ENCODE measurements around the gene PCDHB16.
"Not testable (repeated sequence)": the region's sequence is repeated elsewhere in the genome, so short reads cannot be mapped to it uniquely, and the experiment has no call there.

PCDHB16 gene

DNA sequence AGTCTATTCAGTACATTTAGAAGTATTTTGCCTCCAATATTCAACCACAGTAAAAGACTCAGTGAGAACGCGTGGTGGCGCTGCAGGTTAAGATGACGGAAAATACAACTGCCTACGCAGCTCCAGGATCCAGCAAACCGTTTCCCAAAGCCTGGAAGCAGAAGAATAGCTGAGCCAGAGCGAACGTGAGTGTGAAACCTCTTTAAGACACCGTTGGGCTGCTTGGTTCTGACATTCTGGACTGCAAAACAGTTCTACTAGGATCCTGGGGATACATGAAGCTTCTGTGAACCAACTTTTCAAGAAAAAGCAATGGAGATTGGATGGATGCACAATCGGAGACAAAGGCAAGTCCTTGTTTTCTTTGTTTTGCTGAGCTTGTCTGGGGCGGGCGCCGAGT, at the start of gene PCDHB16:
TSS of gene PCDHB16 (plus strand) at position 140 of the 400 bp plus-strand sequence. CDS start at position 313, 173 bp downstream.
- no peak for DNase-seq (ENCODE audit: low read depth in 2 of 2)

- no peak for DNase-seq (ENCODE audit: low read depth in 2 of 2)
Measured at GRCh38 chr5:141135030-141135717, 47.0 kb upstream of the PCDHB16 start, which contains the start of gene PCDHB5. PCDHB5 (plus strand) TSS chr5:141135206; CDS start chr5:141135435, 229 bp downstream.

GRCh38 chr5:141135718-141136266, 46.4 kb upstream of the PCDHB16 start:
- DNase-seq (ENCODE audit: low read depth in 2 of 2), result no peak

DNA sequence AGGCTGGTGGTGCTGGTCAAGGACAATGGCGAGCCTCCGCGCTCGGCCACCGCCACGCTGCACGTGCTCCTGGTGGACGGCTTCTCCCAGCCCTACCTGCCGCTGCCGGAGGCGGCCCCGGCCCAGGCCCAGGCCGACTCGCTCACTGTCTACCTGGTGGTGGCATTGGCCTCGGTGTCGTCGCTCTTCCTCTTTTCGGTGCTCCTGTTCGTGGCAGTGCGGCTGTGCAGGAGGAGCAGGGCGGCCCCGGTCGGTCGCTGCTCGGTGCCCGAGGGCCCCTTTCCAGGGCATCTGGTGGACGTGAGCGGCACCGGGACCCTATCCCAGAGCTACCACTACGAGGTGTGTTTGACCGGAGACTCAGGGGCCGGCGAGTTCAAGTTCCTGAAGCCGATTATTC, 44.8 kb upstream of the PCDHB16 start:
- DNase-seq (ENCODE audit: low read depth in 2 of 2), result not testable (repeated sequence)

- no peak for DNase-seq (ENCODE audit: low read depth in 2 of 2)
Measured at GRCh38 chr5:141149812-141150211, 32.4 kb upstream of the PCDHB16 start, which contains the start of gene PCDHB6. PCDHB6 (plus strand) TSS chr5:141150057; CDS start chr5:141150258, 201 bp downstream.

GRCh38 chr5:141150224-141150992, 31.8 kb upstream of the PCDHB16 start:
- no peak for DNase-seq (ENCODE audit: low read depth in 2 of 2)

GRCh38 chr5:141150993-141151325, 31.2 kb upstream of the PCDHB16 start:
- no peak for DNase-seq (ENCODE audit: low read depth in 2 of 2)

DNA sequence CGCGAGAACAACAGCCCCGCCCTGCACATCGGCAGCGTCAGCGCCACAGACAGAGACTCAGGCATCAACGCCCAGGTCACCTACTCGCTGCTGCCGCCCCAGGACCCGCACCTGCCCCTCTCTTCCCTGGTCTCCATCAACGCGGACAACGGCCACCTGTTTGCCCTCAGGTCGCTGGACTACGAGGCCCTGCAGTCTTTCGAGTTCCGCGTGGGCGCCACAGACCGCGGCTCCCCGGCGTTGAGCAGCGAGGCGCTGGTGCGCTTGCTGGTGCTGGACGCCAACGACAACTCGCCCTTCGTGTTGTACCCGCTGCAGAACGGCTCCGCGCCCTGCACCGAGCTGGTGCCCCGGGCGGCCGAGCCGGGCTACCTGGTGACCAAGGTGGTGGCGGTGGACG, 30.6 kb upstream of the PCDHB16 start:
- DNase-seq (ENCODE audit: low read depth in 2 of 2), result not testable (repeated sequence)

DNA sequence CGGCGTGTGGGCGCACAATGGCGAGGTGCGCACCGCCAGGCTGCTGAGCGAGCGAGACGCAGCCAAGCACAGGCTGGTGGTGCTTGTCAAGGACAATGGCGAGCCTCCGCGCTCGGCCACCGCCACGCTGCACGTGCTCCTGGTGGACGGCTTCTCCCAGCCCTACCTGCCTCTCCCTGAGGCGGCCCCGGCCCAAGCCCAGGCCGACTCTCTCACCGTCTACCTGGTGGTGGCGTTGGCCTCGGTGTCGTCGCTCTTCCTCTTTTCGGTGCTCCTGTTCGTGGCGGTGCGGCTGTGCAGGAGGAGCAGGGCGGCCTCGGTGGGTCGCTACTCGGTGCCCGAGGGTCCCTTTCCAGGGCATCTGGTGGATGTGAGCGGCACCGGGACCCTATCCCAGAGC, 30.1 kb upstream of the PCDHB16 start:
- DNase-seq (ENCODE audit: low read depth in 2 of 2), result not testable (repeated sequence)

DNA sequence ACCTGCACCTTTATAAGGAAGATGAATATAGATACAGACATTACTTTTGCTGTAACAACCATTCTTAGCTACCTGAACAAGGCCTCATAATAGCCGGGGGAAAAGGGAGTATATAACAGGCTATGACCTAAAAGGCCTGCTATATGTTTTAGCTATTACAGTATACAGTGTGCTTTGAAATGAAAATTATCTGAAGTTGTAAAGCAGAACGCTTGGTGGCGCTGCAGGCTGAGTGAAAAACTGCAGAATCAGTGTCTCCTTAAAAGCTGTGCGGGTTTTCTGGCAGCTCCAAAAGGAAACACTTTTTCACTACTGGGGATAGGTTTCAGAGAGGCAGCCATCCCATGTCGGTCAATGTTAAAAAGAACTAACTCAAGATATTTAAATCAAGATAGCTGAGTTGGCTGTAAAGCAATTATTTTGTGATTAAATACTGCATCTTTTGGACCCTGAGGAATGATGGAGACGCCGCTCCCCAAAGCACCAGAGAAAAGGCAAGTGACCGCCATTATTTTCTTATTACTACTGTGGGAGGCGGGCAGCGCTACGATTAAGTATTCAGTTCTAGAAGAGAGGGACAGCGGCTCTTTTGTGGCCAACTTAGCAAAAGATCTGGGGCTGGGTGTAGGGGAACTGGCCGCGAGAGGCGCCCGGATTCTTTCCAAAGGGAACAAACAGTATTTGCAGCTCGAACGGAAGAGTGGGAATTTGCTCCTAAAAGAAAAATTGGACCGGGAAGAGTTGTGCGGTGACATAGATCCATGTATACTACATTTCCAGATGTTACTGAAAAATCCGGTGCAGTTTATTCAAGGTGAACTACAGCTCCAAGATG, 26.4 kb upstream of the PCDHB16 start:
- no peak for DNase-seq (ENCODE audit: low read depth in 2 of 2)

GRCh38 chr5:141157356-141157755, 24.8 kb upstream of the PCDHB16 start:
- not testable (repeated sequence) for DNase-seq (ENCODE audit: low read depth in 2 of 2)

DNA sequence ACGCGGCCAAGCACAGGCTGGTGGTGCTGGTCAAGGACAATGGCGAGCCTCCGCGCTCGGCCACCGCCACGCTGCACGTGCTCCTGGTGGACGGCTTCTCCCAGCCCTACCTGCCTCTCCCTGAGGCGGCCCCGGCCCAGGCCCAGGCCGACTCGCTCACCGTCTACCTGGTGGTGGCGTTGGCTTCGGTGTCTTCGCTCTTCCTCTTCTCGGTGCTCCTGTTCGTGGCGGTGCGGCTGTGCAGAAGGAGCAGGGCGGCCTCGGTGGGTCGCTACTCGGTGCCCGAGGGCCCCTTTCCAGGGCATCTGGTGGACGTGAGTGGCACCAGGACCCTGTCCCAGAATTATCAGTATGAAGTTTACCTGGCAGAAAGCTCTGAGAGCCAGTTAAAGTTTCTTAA, 24.3 kb upstream of the PCDHB16 start:
- DNase-seq (ENCODE audit: low read depth in 2 of 2), result not testable (repeated sequence)

DNA sequence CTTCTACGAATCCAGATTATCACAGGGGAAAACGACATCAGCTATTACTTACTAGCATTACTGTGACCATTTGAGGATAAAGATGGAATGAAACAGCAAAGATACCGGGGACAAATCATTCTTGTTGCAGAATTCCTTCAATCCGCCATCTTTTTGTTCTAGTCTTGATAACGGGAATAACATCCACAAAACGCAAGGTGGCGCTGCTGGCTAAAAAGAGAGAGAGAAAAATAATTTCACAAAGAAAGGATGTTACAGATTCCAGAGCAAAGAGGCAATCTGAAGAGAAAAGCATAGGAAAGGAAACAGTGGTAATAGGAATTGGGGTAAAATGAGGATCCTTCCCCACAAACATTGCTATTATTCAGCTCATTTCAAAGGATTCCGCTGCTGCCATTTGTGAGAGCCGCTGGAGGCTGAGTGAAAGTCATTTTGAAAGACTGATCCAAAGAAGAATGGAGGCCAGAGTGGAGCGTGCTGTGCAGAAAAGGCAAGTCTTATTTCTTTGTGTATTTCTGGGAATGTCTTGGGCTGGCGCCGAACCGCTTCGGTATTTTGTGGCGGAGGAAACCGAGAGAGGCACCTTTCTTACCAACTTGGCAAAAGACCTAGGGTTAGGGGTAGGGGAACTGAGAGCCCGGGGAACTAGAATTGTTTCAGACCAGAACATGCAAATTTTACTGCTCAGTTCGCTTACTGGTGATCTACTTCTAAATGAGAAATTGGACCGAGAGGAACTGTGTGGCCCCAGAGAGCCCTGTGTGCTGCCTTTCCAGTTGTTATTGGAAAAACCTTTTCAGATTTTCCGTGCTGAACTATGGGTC, 9.6 kb upstream of the PCDHB16 start, which contains the start of gene PCDHB7:
TSS of gene PCDHB7 (plus strand) at position 264 of the 824 bp plus-strand sequence. CDS start at position 456, 192 bp downstream.
- no peak for DNase-seq (ENCODE audit: low read depth in 2 of 2)

DNA sequence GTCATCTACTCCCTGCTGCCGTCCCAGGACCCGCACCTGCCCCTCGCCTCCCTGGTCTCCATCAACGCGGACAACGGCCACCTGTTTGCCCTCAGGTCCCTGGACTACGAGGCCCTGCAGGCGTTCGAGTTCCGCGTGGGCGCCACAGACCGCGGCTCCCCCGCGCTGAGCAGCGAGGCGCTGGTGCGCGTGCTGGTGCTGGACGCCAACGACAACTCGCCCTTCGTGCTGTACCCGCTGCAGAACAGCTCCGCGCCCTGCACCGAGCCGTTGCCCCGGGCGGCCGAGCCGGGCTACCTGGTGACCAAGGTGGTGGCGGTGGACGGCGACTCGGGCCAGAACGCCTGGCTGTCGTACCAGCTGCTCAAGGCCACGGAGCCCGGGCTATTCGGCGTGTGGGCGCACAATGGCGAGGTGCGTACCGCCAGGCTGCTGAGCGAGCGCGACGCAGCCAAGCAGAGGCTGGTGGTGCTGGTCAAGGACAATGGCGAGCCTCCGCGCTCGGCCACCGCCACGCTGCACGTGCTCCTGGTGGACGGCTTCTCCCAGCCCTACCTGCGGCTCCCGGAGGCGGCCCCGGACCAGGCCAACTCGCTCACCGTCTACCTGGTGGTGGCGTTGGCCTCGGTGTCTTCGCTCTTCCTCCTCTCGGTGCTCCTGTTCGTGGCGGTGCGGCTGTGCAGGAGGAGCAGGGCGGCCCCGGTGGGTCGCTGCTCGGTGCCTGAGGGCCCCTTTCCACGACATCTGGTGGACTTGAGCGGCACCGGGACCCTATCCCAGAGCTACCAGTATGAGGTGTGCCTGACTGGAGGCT, 7.7 kb upstream of the PCDHB16 start:
- not testable (repeated sequence) for DNase-seq (ENCODE audit: low read depth in 2 of 2)

DNA sequence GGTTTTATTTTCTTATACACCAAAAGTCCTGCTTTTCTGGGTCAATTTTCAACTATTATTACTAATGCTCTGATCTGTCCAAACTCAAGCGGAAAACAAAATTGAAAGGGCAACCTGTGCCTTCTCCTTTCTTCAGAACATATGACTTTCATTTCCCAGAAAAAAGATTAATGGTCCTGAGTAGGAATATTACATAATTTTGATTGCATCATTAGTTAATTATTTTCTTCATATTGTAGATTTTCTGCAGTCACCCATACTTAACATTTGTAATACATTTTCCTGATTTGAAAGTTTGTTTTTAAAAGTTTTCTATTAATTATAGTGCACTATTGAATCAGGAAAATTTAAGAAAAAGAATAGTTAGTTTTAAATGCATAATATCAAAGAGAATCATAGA, 6.3 kb upstream of the PCDHB16 start:
- DNase-seq (ENCODE audit: low read depth in 2 of 2), result no peak

DNA sequence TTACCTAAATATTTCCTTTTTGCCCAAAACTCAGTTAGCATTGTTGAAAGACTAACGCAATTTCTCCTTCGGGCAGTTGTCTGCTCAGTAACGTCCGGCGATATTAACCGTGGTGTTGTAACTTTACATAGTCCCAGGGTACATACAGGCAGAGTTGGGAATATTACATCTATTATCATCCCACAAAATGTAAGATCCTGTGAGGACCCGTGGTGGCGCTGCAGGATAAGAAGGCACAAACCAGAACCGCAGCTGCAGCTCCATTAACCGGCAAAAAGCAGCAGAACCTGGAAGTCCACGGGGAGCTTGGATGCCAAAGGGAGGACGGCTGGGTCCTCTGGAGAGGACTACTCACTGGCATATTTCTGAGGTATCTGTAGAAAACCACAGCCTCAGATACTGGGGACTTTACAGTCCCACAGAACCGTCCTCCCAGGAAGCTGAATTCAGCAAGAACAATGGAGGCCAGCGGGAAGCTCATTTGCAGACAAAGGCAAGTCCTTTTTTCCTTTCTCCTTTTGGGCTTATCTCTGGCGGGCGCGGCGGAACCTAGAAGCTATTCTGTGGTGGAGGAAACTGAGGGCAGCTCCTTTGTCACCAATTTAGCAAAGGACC, 4.5 kb upstream of the PCDHB16 start, which contains the start of gene PCDHB8:
TSS of gene PCDHB8 (plus strand) at position 214 of the 615 bp plus-strand sequence. CDS start at position 459, 245 bp downstream.
- not testable (repeated sequence) for DNase-seq (ENCODE audit: low read depth in 2 of 2)

DNA sequence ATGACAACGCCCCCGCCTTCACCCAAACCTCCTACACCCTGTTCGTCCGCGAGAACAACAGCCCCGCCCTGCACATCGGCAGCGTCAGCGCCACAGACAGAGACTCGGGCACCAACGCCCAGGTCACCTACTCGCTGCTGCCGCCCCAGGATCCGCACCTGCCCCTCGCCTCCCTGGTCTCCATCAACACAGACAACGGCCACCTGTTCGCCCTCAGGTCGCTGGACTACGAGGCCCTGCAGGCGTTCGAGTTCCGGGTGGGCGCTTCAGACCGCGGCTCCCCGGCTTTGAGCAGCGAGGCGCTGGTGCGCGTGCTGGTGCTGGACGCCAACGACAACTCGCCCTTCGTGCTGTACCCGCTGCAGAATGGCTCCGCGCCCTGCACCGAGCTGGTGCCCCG, 2.8 kb upstream of the PCDHB16 start:
- DNase-seq (ENCODE audit: low read depth in 2 of 2), result not testable (repeated sequence)

- DNase-seq (ENCODE audit: low read depth in 2 of 2), result not testable (repeated sequence)
Measured at GRCh38 chr5:141179876-141180275, 2.3 kb upstream of the PCDHB16 start.

- no peak for DNase-seq (ENCODE audit: low read depth in 2 of 2)
Measured at GRCh38 chr5:141180313-141180712, 1.9 kb upstream of the PCDHB16 start.

Data from stimulated activated CD4-positive, alpha-beta T cell treated with anti-CD3 and anti-CD28 coated beads, Interleukin-1b, Interleukin-23, amount 100 ng/mL, for 1 hour (primary cell).